LNCAP (cell line): ENCODE measurements around the gene ZFP36L2.

Experiments
- CTCF ChIP-seq: fragments of 450-650 bp; IDR thresholded peaks from 2 replicates; pipeline ENCODE4 v1.5.1; 2017; ENCODE audit warnings: mild to moderate bottlenecking

The ZFP36L2 gene

GRCh38 chr2:43178602-43179542 lies 47.5 kb downstream of the ZFP36L2 start:
- no peak for TF ChIP-seq CTCF

- TF ChIP-seq CTCF = no peak
Measured at GRCh38 chr2:43178055-43178598, 48.3 kb downstream of the ZFP36L2 start.

- no peak for TF ChIP-seq CTCF
Measured at GRCh38 chr2:43176449-43176848, 50.0 kb downstream of the ZFP36L2 start.

- no peak for TF ChIP-seq CTCF
Measured at GRCh38 chr2:43175876-43176275, 50.5 kb downstream of the ZFP36L2 start.

- no peak for TF ChIP-seq CTCF
Measured at GRCh38 chr2:43175020-43175441, 51.4 kb downstream of the ZFP36L2 start.

- TF ChIP-seq CTCF = no peak
Measured at GRCh38 chr2:43174368-43174916, 52.0 kb downstream of the ZFP36L2 start.
